ENCODE results near the gene FAM170B.

Gene FAM170B

DNA sequence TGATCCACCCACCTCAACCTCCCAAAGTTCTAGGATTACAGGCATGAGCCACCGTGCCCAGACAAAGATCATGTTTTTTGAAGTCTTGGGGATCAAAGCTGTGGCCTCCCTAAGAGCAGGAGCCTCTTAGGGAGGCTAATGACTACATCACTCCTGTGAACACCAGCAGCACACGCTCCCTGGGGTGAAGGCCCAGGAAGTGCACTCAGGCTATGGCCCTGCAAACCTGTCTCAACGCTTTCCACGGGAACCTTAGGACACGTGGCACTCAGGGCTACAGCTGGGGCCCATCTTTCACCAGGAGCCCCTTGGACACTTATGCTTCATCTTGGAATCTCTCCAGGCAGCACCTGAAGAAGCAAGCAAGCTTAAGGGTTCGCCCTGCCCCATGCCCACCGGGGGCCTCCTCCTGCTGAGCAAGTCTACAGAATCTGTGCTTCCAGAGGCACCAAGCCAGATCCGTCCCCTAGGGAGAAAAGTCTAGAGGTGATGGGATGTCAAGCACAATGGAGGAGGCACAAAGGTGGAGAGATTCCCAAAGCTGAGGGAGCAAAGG, 36.9 kb downstream of the FAM170B start:
- DNase-seq: no peak

- no peak for DNase-seq
These were observed 39.2 kb downstream of the FAM170B start for GRCh38 chr10:49094646-49095045.

GRCh38 chr10:49093922-49094321, 39.9 kb downstream of the FAM170B start:
- no peak for DNase-seq

GRCh38 chr10:49092477-49092876, 41.3 kb downstream of the FAM170B start:
- DNase-seq: no peak

DNA sequence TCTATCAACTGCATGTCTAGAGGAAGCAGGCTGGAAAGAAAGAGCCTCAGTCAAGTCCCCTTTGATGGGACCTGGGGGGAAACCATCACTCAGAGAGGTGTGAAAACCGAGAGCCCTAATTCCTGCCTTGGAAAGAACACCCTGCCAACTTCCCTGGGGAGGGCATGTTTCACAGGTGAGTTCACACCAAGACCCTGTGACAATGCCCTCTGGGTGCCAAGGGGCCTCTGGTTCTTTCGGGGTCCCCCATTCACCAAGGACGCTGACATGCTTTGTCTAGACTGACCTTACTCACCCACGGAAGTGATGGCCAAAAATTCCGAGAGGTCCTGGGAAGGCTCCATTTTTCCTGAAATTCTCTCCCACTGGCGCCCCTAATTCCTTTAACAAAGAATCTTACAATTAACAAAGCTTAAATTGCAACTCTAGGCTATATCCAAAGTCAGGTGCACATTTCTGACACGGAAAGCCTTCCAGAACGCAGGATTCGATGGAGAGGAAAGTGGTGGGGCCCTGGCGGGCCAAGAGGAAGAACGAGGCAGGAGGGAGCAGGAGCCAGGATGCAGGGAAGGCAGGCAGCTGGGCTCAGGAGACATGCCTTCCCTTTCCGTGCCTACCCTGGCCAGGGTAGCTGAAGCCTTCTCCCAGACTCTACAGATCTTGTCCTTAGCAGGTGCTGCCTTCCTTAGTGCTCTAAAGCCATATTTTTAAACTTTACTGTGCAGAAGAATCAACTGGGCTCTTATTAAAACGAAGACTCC, 42.2 kb downstream of the FAM170B start:
- DNase-seq: no peak

- no peak for DNase-seq
These were observed 43.0 kb downstream of the FAM170B start for GRCh38 chr10:49090696-49091380.

- DNase-seq: no peak
These were observed 43.6 kb downstream of the FAM170B start for GRCh38 chr10:49090189-49090575.

DNA sequence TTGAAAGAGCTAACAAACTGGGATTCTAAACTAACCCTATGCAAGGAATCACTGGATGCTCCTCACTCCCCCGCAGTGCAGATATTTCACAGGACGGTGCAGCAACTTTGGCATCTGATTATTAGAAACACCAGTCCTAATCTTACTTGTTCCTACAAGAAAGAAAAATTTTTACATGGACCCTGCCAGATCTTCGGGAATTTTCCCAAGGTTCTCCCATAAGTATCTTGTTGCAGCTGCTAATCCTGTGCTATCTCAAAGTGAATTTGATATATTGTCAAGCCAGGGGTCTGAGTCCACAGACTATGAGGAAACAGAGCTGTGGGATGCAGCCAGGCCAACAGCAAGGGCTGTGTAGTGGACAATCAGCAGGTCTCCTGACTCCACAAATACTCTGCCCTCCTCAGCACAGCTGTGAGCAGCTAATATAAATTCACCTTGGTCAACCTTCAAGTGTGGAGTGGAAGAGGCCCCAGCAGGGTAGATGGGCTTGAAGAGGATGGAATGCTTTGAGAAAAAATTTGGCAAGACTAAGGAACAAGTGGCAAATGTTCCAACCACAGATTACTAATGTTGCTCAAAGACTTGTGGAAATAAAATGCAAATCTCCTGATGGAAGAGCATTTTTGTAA, 44.1 kb downstream of the FAM170B start:
- DNase-seq: no peak

- no peak for DNase-seq
These were observed 44.7 kb downstream of the FAM170B start for GRCh38 chr10:49089152-49089551.

GRCh38 chr10:49086889-49087288, 46.9 kb downstream of the FAM170B start:
- DNase-seq: no peak

GRCh38 chr10:49083261-49083660, 50.6 kb downstream of the FAM170B start:
- no peak for DNase-seq

- DNase-seq: no peak
These were observed 51.1 kb downstream of the FAM170B start for GRCh38 chr10:49082766-49083165.

DNA sequence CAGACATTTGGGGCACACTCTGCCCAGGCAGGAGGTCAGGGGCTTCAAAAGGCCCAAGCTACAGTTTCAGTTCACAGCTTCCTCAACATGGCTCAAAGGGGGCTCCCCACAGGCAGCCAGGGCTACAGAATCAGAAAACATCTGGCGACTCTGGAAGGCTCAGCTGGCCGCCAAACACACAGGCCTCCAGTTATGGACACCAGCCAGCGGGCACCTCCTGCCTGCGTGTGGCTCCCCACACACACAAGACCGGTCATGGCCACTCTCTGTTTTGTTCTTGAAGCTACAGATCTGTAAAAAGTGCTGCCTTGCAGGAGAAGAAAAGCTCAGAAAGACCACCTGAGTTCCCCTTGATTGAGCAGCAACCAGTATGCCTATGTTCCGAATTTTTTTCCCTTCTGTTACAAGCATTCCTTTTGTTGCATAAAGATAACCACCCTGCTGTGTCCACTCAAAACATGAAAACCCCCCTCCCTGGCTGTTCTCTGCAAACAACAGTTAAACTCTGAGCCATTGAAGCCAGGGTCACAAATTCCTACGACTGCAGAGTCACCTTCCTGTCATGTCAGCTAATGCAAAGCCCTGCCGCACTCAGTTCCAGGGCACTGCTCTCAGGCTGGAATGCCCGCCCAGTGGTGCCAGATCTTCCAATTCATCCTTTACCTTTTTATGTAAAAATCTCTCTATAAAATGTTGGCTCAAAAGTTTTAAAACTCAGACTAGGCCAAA, 52.1 kb downstream of the FAM170B start:
- DNase-seq: no peak

Measured in kidney glomerular epithelial cell (primary cell).